ENCODE results near the gene WIPF1.

WIPF1 gene

GRCh38 chr2:174597345-174598047, at the start of gene WIPF1:
TSS of gene WIPF1 (minus strand) at chr2:174597804. CDS start at chr2:174585573, 12,231 bp downstream.
- peak in 1 of 2 donors; percentile 49 for DNase-seq

GRCh38 chr2:174645296-174645695, 47.7 kb upstream of the WIPF1 start:
- no peak for DNase-seq

GRCh38 chr2:174644406-174644805, 46.8 kb upstream of the WIPF1 start:
- DNase-seq = no peak

GRCh38 chr2:174643356-174643755, 45.8 kb upstream of the WIPF1 start:
- no peak for DNase-seq

GRCh38 chr2:174641168-174641567, 43.6 kb upstream of the WIPF1 start:
- DNase-seq = no peak

- DNase-seq = no peak
Measured at GRCh38 chr2:174636987-174637386, 39.4 kb upstream of the WIPF1 start.

GRCh38 chr2:174635776-174636404, 38.3 kb upstream of the WIPF1 start:
- no peak for DNase-seq

- peak in 1 of 2 donors; percentile 14 for DNase-seq
Measured at GRCh38 chr2:174635015-174635593, 37.5 kb upstream of the WIPF1 start.

- peak; percentile 50 to 57 for DNase-seq
Measured at GRCh38 chr2:174634130-174635014, 36.8 kb upstream of the WIPF1 start.

GRCh38 chr2:174633623-174633930, 36.0 kb upstream of the WIPF1 start:
- DNase-seq = peak in 1 of 2 donors; percentile 14

- no peak for DNase-seq
Measured at GRCh38 chr2:174632841-174633622, 35.4 kb upstream of the WIPF1 start.

GRCh38 chr2:174631009-174631981, 33.7 kb upstream of the WIPF1 start:
- no peak for DNase-seq

- no peak for DNase-seq
Measured at GRCh38 chr2:174630107-174630506, 32.5 kb upstream of the WIPF1 start.

GRCh38 chr2:174629506-174629905, 31.9 kb upstream of the WIPF1 start:
- no peak for DNase-seq

GRCh38 chr2:174628528-174629169, 31.0 kb upstream of the WIPF1 start:
- DNase-seq = no peak

- DNase-seq = no peak
Measured at GRCh38 chr2:174627216-174627615, 29.6 kb upstream of the WIPF1 start.

- DNase-seq = no peak
Measured at GRCh38 chr2:174624895-174625430, 27.4 kb upstream of the WIPF1 start.

GRCh38 chr2:174623690-174624089, 26.1 kb upstream of the WIPF1 start:
- DNase-seq = no peak

- DNase-seq = no peak
Measured at GRCh38 chr2:174623106-174623637, 25.6 kb upstream of the WIPF1 start.

- no peak for DNase-seq
Measured at GRCh38 chr2:174621323-174621722, 23.7 kb upstream of the WIPF1 start.
